GM19372 (cell line): ENCODE results near the gene NTF3.

Source experiments
- ATAC-seq: cut with Tn5 transposase; IDR thresholded peaks from one replicate; pipeline ENCODE4 v1.9.1; 2021; ENCODE audit warnings: mild to moderate bottlenecking, low read depth, moderate library complexity; ENCODE audit not compliant: unreplicated experiment

Gene NTF3

GRCh38 chr12:5456030-5456429 lies 24.1 kb downstream of the NTF3 start:
- ATAC-seq = no peak

- no peak for ATAC-seq
Observed at GRCh38 chr12:5456906-5457305, 25.0 kb downstream of the NTF3 start.

- ATAC-seq = no peak
Observed at GRCh38 chr12:5458229-5459050, 26.5 kb downstream of the NTF3 start.

- ATAC-seq = no peak
Observed at GRCh38 chr12:5459051-5459782, 27.3 kb downstream of the NTF3 start.

GRCh38 chr12:5460817-5461216 lies 28.9 kb downstream of the NTF3 start:
- no peak for ATAC-seq

GRCh38 chr12:5461966-5462365 lies 30.1 kb downstream of the NTF3 start:
- no peak for ATAC-seq

GRCh38 chr12:5464096-5464495 lies 32.2 kb downstream of the NTF3 start:
- ATAC-seq = no peak

GRCh38 chr12:5465384-5465783 lies 33.5 kb downstream of the NTF3 start:
- ATAC-seq = no peak

- ATAC-seq = no peak
Observed at GRCh38 chr12:5466521-5466960, 34.6 kb downstream of the NTF3 start.

GRCh38 chr12:5467931-5468330 lies 36.0 kb downstream of the NTF3 start:
- ATAC-seq = no peak

- no peak for ATAC-seq
Observed at GRCh38 chr12:5470221-5470620, 38.3 kb downstream of the NTF3 start.

- no peak for ATAC-seq
Observed at GRCh38 chr12:5470703-5471102, 38.8 kb downstream of the NTF3 start.

- ATAC-seq = no peak
Observed at GRCh38 chr12:5473076-5473782, 41.3 kb downstream of the NTF3 start.

- ATAC-seq = no peak
Observed at GRCh38 chr12:5473783-5474116, 41.8 kb downstream of the NTF3 start.

- no peak for ATAC-seq
Observed at GRCh38 chr12:5476356-5476755, 44.4 kb downstream of the NTF3 start.

GRCh38 chr12:5478081-5478706 lies 46.3 kb downstream of the NTF3 start:
- ATAC-seq = no peak

GRCh38 chr12:5479761-5480160 lies 47.9 kb downstream of the NTF3 start:
- ATAC-seq = no peak

- ATAC-seq = no peak
Observed at GRCh38 chr12:5480218-5480937, 48.5 kb downstream of the NTF3 start.

GRCh38 chr12:5480938-5481303 lies 49.0 kb downstream of the NTF3 start:
- ATAC-seq = no peak

- no peak for ATAC-seq
Observed at GRCh38 chr12:5481645-5482044, 49.7 kb downstream of the NTF3 start.
